ENCODE data around the gene MFSD12.
A peak's percentile ranks its signal among the peaks of the same experiment; 100 is the strongest.

MFSD12 gene

DNA sequence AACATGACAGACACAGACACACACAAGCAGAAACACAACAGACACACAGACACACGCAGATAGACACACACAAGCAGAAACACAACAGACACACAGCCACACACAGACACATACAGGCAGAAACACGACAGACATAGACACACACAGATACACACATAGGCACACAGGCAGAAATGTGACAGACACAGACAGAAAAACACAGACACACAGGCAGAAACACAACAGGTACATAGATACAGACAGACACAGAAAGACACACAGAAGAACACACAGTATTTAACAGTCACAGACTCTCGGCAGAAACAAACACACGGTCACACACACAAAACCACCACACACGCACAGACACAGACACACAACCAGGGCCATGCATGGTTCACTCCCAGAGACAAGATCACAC is 48.4 kb upstream of the MFSD12 start:
- Histone ChIP-seq H2BK12ac (ENCODE audit: low read length) (no peak overlapping the region), H2AK5ac (ENCODE audit: low read depth, low read length) (no peak overlapping the region), H3K14ac (ENCODE audit: low read length) (no peak overlapping the region), H3K9ac (ENCODE audit: low read depth, low read length, poor library complexity) (no peak overlapping the region), H3K4ac (ENCODE audit: low read length) (no peak overlapping the region), H3K36me3 (replicated peaks in 1 of 2; ENCODE audit: control insufficient read depth in 2 of 2, insufficient read depth in 2 of 2, low read length in 2 of 2) (peaks cover 2 to 10% of the 10 kb centered on the region in 2 donors), H3K4me2 (ENCODE audit: insufficient read depth, low read length, poor library complexity, severe bottlenecking) (no peak overlapping the region), H3K9me3 (replicated peaks in 1 of 2; ENCODE audit: control insufficient read depth in 2 of 2, insufficient read depth in 1 of 2, low read depth in 1 of 2, low read length in 2 of 2) (no peaks in the 10 kb centered on the region), H2BK15ac (ENCODE audit: low read length) (peak overlapping the region; percentile 55), H3K4me1 (ENCODE audit: control insufficient read depth in 2 of 2, insufficient read depth in 1 of 2, low read depth in 1 of 2, low read length in 2 of 2) (peaks cover 5 to 18% of the 10 kb centered on the region in 2 donors), H3K4me3 (ENCODE audit: low read length in 2 of 2) (no peak overlapping the region), H3K79me1 (ENCODE audit: low read depth, low read length) (no peaks in the 10 kb centered on the region), H3K27ac (replicated peaks; ENCODE audit: low read length) (no peak overlapping the region), H2AFZ (ENCODE audit: low read length) (peak overlapping the region; percentile 74), H3K18ac (ENCODE audit: low read length) (peak overlapping the region; percentile 80), H4K91ac (ENCODE audit: low read depth, low read length, poor library complexity) (no peak overlapping the region), H3K23ac (ENCODE audit: low read depth, low read length, poor library complexity) (peak overlapping the region; percentile 73), H2BK120ac (ENCODE audit: low read depth, low read length) (no peak overlapping the region), H3K27me3 (ENCODE audit: control insufficient read depth in 3 of 3, insufficient read depth in 3 of 3, low read depth in 1 of 3, low read length in 3 of 3) (peaks cover 3 to 29% (median 28%) of the 10 kb centered on the region in 3 experiments), H4K8ac (ENCODE audit: low read depth, low read length) (no peak overlapping the region), H2BK5ac (ENCODE audit: low read length) (no peak overlapping the region)
- no peak for DNase-seq (ENCODE audit: low spot score)
- no CpG with 5 or more reads among the region's 5 CpGs for WGBS, 2 donors (ENCODE audit: extremely low coverage in 2 of 2, insufficient read length in 2 of 2, insufficient replicate concordance in 1 of 2)

DNA sequence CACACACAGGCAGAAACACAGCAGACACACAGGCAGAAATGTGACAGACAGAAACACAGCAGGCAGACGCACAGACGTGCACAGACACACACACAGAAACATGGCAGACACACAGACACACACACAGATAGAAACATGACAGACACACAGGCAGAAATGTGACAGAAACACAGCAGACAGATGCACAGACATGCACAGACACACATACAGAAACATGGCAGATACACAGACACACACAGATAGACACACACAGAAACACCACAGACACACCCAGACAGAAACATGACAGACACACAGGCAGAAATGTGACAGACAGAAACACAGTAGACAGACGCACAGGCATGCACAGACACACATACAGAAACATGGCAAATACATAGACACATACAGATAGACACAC is 48.0 kb upstream of the MFSD12 start:
- no peak overlapping the region for H3K4me2 ChIP-seq (ENCODE audit: insufficient read depth, low read length, poor library complexity, severe bottlenecking)
- H2AK5ac ChIP-seq (ENCODE audit: low read depth, low read length) = peak overlapping the region; percentile 1
- no peak overlapping the region for H2BK120ac ChIP-seq (ENCODE audit: low read depth, low read length)
- no peak overlapping the region for H2BK15ac ChIP-seq (ENCODE audit: low read length)
- no peak overlapping the region for H3K27ac ChIP-seq (replicated peaks; ENCODE audit: low read length)
- DNase-seq (ENCODE audit: low spot score) = no peak
- H4K8ac ChIP-seq (ENCODE audit: low read depth, low read length) = no peak overlapping the region
- H2BK5ac ChIP-seq (ENCODE audit: low read length) = no peak overlapping the region
- no CpG with 5 or more reads among the region's 3 CpGs for WGBS, 2 donors (ENCODE audit: extremely low coverage in 2 of 2, insufficient read length in 2 of 2, insufficient replicate concordance in 1 of 2)
- H3K18ac ChIP-seq (ENCODE audit: low read length) = no peak overlapping the region
- H2AFZ ChIP-seq (ENCODE audit: low read length) = no peak overlapping the region
- H3K4ac ChIP-seq (ENCODE audit: low read length) = no peak overlapping the region
- no peak overlapping the region for H4K91ac ChIP-seq (ENCODE audit: low read depth, low read length, poor library complexity)
- H3K4me3 ChIP-seq (ENCODE audit: low read length in 2 of 2) = no peak overlapping the region
- H3K4me1 ChIP-seq (ENCODE audit: control insufficient read depth in 2 of 2, insufficient read depth in 1 of 2, low read depth in 1 of 2, low read length in 2 of 2) = peaks cover 5 to 18% of the 10 kb centered on the region in 2 donors
- H3K23ac ChIP-seq (ENCODE audit: low read depth, low read length, poor library complexity) = peak overlapping the region; percentile 73
- peaks cover 2 to 6% of the 10 kb centered on the region in 2 donors for H3K36me3 ChIP-seq (replicated peaks in 1 of 2; ENCODE audit: control insufficient read depth in 2 of 2, insufficient read depth in 2 of 2, low read length in 2 of 2)
- H3K14ac ChIP-seq (ENCODE audit: low read length) = no peak overlapping the region
- no peaks in the 10 kb centered on the region for H3K79me1 ChIP-seq (ENCODE audit: low read depth, low read length)
- H2BK12ac ChIP-seq (ENCODE audit: low read length) = no peak overlapping the region
- H3K9ac ChIP-seq (ENCODE audit: low read depth, low read length, poor library complexity) = no peak overlapping the region
- H3K9me3 ChIP-seq (replicated peaks in 1 of 2; ENCODE audit: control insufficient read depth in 2 of 2, insufficient read depth in 1 of 2, low read depth in 1 of 2, low read length in 2 of 2) = no peaks in the 10 kb centered on the region
- peaks cover 3 to 29% (median 28%) of the 10 kb centered on the region in 3 experiments for H3K27me3 ChIP-seq (ENCODE audit: control insufficient read depth in 3 of 3, insufficient read depth in 3 of 3, low read depth in 1 of 3, low read length in 3 of 3)

DNA sequence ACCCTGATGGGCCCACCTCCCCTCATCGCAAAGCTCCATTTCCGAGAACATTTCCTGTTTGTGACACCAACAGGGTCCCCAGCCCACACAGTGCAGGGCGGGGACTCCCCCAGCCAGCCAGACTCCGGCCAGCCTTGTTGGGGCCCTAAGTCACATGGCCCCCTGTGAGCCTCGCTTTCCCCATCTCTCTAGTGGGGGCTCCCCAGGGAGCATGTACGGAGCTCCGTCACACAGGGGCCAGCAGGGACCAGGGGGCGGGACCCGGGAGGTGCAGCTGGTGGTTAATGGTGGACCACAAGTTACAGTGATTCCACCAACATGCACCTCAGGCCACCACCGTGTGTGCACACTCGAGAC is 47.6 kb upstream of the MFSD12 start:
- H4K91ac ChIP-seq (ENCODE audit: low read depth, low read length, poor library complexity) = no peak overlapping the region
- H2AK5ac ChIP-seq (ENCODE audit: low read depth, low read length) = peak overlapping the region; percentile 1
- H3K79me1 ChIP-seq (ENCODE audit: low read depth, low read length) = no peaks in the 10 kb centered on the region
- no peak overlapping the region for H3K14ac ChIP-seq (ENCODE audit: low read length)
- no peaks in the 10 kb centered on the region for H3K9me3 ChIP-seq (replicated peaks in 1 of 2; ENCODE audit: control insufficient read depth in 2 of 2, insufficient read depth in 1 of 2, low read depth in 1 of 2, low read length in 2 of 2)
- H2BK12ac ChIP-seq (ENCODE audit: low read length) = peak overlapping the region; percentile 25
- H3K18ac ChIP-seq (ENCODE audit: low read length) = peak overlapping the region; percentile 38
- no peak overlapping the region for H3K27ac ChIP-seq (replicated peaks; ENCODE audit: low read length)
- no peak overlapping the region for H3K4ac ChIP-seq (ENCODE audit: low read length)
- no peak for DNase-seq (ENCODE audit: low spot score)
- H3K9ac ChIP-seq (ENCODE audit: low read depth, low read length, poor library complexity) = no peak overlapping the region
- H4K8ac ChIP-seq (ENCODE audit: low read depth, low read length) = peak overlapping the region; percentile 86
- peak overlapping the region; percentile 73 for H3K23ac ChIP-seq (ENCODE audit: low read depth, low read length, poor library complexity)
- no peak overlapping the region for H3K4me3 ChIP-seq (ENCODE audit: low read length in 2 of 2)
- H3K27me3 ChIP-seq (ENCODE audit: control insufficient read depth in 3 of 3, insufficient read depth in 3 of 3, low read depth in 1 of 3, low read length in 3 of 3) = peaks cover 3 to 29% (median 28%) of the 10 kb centered on the region in 3 experiments
- no CpG with 5 or more reads among the region's 11 CpGs for WGBS, 2 donors (ENCODE audit: extremely low coverage in 2 of 2, insufficient read length in 2 of 2, insufficient replicate concordance in 1 of 2)
- H3K36me3 ChIP-seq (replicated peaks in 1 of 2; ENCODE audit: control insufficient read depth in 2 of 2, insufficient read depth in 2 of 2, low read length in 2 of 2) = peaks cover 0 to 2% of the 10 kb centered on the region in 2 donors
- H2BK120ac ChIP-seq (ENCODE audit: low read depth, low read length) = no peak overlapping the region
- peaks cover 5 to 18% of the 10 kb centered on the region in 2 donors for H3K4me1 ChIP-seq (ENCODE audit: control insufficient read depth in 2 of 2, insufficient read depth in 1 of 2, low read depth in 1 of 2, low read length in 2 of 2)
- H3K4me2 ChIP-seq (ENCODE audit: insufficient read depth, low read length, poor library complexity, severe bottlenecking) = no peak overlapping the region
- H2AFZ ChIP-seq (ENCODE audit: low read length) = no peak overlapping the region
- no peak overlapping the region for H2BK15ac ChIP-seq (ENCODE audit: low read length)
- H2BK5ac ChIP-seq (ENCODE audit: low read length) = no peak overlapping the region

DNA sequence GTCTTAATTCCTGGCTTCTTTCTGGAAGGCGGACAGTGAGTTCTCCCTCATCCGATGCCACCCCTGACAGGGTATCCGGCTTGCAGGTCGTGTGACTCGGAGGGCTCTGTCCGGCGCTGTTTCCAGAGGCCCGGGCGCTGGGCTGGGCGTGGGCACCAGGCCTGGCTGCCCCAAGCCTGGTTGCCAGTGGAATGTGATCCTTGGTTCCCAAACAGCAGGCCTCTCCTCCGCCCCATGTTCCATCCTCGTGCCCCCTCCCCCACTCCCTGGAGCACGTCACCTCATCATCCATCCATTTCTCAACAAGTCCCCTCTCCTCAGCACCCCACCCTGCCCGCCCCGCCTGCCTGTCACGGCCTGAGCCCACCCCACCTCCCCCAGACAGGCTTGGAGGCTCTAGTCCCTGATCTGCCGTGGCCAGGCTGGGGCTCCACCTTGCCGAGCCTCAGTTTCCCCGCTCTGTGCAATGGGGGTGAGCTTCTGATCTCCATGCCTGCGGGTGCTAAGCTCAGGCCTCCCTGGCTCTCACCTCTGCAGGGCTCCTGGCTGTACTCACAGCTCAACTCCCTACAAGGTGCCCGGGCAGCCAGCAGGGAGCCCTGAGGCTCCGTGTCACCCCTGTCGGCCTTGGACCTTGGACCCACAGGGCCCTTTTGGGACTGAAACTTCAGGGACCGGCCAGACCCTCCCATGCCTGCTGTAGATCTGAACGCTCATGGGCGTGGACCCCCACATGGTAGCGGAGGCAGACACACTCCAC is 47.0 kb upstream of the MFSD12 start:
- H3K9ac ChIP-seq (ENCODE audit: low read depth, low read length, poor library complexity) = no peak overlapping the region
- peaks cover 5 to 18% of the 10 kb centered on the region in 2 donors for H3K4me1 ChIP-seq (ENCODE audit: control insufficient read depth in 2 of 2, insufficient read depth in 1 of 2, low read depth in 1 of 2, low read length in 2 of 2)
- no peak overlapping the region for H3K4me2 ChIP-seq (ENCODE audit: insufficient read depth, low read length, poor library complexity, severe bottlenecking)
- peak overlapping the region; percentile 86 for H4K8ac ChIP-seq (ENCODE audit: low read depth, low read length)
- no peak overlapping the region for H3K4ac ChIP-seq (ENCODE audit: low read length)
- no peak overlapping the region for H4K91ac ChIP-seq (ENCODE audit: low read depth, low read length, poor library complexity)
- H2AFZ ChIP-seq (ENCODE audit: low read length) = no peak overlapping the region
- peak overlapping the region; percentile 73 for H3K23ac ChIP-seq (ENCODE audit: low read depth, low read length, poor library complexity)
- no peak overlapping the region for H2BK15ac ChIP-seq (ENCODE audit: low read length)
- H2BK12ac ChIP-seq (ENCODE audit: low read length) = no peak overlapping the region
- H3K18ac ChIP-seq (ENCODE audit: low read length) = peak overlapping the region; percentile 38
- H3K27me3 ChIP-seq (ENCODE audit: control insufficient read depth in 3 of 3, insufficient read depth in 3 of 3, low read depth in 1 of 3, low read length in 3 of 3) = peaks cover 3 to 29% (median 28%) of the 10 kb centered on the region in 3 experiments
- H2BK120ac ChIP-seq (ENCODE audit: low read depth, low read length) = no peak overlapping the region
- H2AK5ac ChIP-seq (ENCODE audit: low read depth, low read length) = peak overlapping the region; percentile 1
- no peaks in the 10 kb centered on the region for H3K9me3 ChIP-seq (replicated peaks in 1 of 2; ENCODE audit: control insufficient read depth in 2 of 2, insufficient read depth in 1 of 2, low read depth in 1 of 2, low read length in 2 of 2)
- DNase-seq (ENCODE audit: low spot score) = no peak
- no peaks in the 10 kb centered on the region for H3K79me1 ChIP-seq (ENCODE audit: low read depth, low read length)
- H3K14ac ChIP-seq (ENCODE audit: low read length) = no peak overlapping the region
- H3K27ac ChIP-seq (replicated peaks; ENCODE audit: low read length) = no peak overlapping the region
- H3K4me3 ChIP-seq (ENCODE audit: low read length in 2 of 2) = no peak overlapping the region
- no CpG with 5 or more reads among the region's 27 CpGs for WGBS, 2 donors (ENCODE audit: extremely low coverage in 2 of 2, insufficient read length in 2 of 2, insufficient replicate concordance in 1 of 2)
- H2BK5ac ChIP-seq (ENCODE audit: low read length) = no peak overlapping the region
- no peaks in the 10 kb centered on the region for H3K36me3 ChIP-seq (replicated peaks in 1 of 2; ENCODE audit: control insufficient read depth in 2 of 2, insufficient read depth in 2 of 2, low read length in 2 of 2)

Measured in neuronal stem cell (in vitro differentiated cells).